ENCODE data around the gene RAPH1.

DNA sequence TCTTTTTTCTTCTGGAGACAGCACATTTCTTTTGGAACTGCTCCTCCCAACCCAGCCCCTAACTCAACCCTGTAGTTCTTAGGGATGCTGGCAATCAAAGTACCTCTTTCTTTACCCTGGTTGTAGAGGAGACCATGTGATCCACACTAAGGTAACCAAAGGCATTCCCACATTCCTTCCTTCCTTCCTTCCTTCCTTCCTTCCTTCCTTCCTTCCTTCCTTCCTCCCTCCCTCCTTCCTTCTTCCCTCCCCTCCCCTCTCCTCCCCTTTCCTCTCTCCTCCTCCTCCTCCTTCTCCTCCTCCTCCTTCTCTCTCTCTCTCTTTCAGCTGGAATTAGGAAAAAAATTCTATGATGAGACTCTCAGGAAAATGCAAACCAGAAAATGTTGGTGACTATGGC is 13.8 kb upstream of the RAPH1 start:
- no peak for TF ChIP-seq CTCF (IDR thresholded peaks at IDR 0.05)
- no peak for TF ChIP-seq POLR2A (IDR thresholded peaks at IDR 0.05)
